Stimulated activated CD4-positive, alpha-beta T cell treated with anti-CD3 and anti-CD28 coated beads, Interleukin-12 subunit alpha, Interleukin-12 subunit beta, amount 100 ng/mL, for 4 hours (primary cell): ENCODE measurements around the gene TTC21A.
"Not testable (repeated sequence)": the region's sequence is repeated elsewhere in the genome, so short reads cannot be mapped to it uniquely, and the experiment has no call there.

Experiments
- DNase-seq: peaks from one replicate; pipeline ENCODE4 v3.0.0-alpha.2; 2020

TTC21A gene, protein sequence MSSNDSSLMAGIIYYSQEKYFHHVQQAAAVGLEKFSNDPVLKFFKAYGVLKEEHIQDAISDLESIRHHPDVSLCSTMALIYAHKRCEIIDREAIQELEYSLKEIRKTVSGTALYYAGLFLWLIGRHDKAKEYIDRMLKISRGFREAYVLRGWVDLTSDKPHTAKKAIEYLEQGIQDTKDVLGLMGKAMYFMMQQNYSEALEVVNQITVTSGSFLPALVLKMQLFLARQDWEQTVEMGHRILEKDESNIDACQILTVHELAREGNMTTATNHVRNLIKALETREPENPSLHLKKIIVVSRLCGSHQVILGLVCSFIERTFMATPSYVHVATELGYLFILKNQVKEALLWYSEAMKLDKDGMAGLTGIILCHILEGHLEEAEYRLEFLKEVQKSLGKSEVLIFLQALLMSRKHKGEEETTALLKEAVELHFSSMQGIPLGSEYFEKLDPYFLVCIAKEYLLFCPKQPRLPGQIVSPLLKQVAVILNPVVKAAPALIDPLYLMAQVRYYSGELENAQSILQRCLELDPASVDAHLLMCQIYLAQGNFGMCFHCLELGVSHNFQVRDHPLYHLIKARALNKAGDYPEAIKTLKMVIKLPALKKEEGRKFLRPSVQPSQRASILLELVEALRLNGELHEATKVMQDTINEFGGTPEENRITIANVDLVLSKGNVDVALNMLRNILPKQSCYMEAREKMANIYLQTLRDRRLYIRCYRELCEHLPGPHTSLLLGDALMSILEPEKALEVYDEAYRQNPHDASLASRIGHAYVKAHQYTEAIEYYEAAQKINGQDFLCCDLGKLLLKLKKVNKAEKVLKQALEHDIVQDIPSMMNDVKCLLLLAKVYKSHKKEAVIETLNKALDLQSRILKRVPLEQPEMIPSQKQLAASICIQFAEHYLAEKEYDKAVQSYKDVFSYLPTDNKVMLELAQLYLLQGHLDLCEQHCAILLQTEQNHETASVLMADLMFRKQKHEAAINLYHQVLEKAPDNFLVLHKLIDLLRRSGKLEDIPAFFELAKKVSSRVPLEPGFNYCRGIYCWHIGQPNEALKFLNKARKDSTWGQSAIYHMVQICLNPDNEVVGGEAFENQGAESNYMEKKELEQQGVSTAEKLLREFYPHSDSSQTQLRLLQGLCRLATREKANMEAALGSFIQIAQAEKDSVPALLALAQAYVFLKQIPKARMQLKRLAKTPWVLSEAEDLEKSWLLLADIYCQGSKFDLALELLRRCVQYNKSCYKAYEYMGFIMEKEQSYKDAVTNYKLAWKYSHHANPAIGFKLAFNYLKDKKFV (N-terminal part only)

DNA sequence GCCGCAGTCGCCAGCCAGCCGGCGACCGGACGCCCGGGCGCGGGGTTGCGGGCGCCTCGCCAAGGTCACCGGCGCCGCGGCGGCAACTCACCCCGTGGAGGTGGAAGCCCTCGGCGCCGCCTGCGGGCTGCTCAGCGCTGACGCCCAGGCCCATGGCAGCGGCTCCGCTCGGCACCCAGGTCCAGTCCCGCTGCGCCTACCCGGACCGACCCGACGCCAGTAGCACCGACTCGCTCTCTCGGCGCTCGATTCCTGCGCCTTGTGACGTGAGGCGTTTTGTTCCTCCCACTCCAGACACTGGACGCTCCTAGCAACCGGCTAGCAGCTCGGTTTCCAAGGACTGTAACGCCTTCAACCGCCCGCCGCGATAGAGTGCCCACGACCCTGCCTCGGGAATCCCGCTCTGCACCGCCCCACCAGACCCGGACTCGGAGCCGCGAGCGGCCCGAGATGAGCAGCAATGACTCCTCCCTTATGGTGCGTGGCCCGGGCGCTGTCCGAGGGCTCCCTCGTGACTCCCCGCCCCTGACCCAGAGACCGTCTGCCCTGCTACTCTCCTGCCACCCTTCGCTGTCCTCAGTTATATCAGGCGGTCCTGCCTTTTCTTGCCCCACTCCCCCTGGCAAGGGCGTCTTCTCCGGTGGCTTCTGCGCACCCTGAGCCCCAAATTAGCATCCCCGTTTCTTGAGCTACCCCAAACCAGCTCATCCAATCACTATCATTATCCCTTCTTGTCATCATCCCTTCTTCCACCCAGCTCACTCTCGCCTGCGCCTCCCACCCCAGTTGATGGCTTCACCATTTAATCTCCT, at the start of gene TTC21A, which contains the start of gene GORASP1:
TTC21A (plus strand) TSS at position 293 of the 812 bp plus-strand sequence; CDS start at position 451, 158 bp downstream.
GORASP1 (minus strand) TSS at position 240 of the 812 bp plus-strand sequence; CDS start at position 154, 86 bp downstream.
- DNase-seq = peak; percentile 61

DNA sequence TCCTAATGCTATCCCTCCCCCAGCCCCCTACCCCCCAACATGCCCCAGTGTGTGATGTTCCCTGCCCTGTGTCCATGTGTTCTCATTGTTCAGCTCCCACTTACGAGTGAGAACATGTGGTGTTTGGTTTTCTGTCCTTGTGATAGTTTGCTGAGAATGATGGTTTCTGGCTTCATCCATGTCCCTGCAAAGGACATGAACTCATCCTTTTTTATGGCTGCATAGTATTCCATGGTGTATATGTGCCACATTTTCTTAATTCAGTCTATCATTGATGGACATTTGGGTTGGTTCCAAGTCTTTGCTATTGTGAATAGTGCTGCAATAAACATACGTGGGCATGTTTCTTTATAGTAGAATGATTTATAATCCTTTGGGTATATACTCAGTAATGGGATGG, 46.3 kb upstream of the TTC21A start:
- DNase-seq = not testable (repeated sequence)

DNA sequence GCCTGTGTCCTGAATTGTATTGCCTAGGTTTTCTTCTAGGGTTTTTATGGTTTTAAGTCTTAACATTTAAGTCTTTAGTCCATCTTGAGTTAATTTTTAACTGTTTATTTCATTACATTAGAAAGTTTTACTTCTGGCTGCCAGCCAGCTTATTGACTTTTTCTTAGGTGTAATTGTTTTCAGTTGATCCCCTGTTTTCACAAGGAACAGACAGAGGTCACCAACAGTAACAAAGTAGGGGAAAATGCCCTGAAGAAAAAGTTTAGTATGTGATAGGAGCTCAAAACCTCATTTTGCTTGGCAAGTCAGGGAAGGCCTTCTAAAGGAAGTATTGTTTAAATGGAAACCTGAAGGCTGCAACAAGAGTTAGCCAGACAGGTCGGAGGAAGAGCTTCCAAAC, 45.3 kb upstream of the TTC21A start:
- no peak for DNase-seq

DNA sequence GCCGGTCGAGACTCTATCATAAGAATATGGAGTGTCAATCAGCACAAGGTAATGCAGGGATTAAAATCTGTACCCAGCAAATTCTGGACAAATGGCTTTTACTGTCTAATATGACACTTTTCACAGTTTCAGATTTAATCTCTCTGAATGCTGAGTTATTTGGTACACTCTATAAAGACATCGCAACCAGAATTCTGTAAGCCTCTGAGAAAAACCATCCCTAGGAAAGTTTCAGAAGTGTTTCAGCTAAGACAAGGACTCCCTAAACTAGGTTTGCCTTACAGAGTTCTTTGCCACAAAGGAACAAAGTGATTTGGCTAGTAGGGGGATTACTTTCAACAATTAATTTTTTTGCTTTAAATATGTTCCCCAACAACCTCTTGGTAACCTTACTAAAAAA, 44.3 kb upstream of the TTC21A start:
- no peak for DNase-seq

DNA sequence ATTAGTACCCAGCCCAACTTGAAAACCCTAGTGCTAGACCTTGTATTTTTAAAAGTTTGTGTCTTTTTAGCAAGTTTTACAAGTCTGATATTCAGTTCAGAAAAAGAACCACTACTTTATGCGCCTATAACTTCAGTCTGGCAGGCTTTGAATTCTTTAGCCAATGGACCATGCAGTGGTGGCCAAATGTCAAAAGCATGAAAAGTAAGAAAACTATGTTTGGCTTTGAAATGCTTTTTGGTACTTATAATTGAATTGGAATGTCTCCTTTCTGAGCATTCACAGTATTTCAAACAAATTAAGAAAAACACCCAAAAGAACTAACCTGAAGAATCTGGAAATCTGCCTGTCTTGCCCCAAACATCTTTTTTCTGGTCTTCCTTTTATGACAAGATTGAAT, 42.8 kb upstream of the TTC21A start:
- DNase-seq = no peak

DNA sequence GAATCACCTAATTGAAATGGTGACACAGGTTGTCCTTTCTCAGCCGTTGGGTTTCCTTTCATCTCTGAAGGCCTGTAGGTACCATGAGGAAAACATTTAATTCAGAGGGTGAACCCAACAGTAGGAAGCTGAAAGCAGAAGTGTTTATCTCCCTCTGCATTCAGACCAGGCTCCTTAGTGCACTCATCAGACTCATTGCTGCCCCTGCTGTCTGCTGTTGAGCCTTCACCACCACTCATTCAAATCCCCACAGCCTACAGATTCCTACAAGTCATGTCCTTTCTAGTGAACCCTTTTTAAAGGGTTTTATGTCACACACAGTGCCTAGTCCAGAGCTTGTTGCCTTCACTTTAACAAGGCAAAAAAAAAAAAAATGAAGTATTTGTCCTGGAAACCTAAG, 42.3 kb upstream of the TTC21A start:
- peak; percentile 7 for DNase-seq

DNA sequence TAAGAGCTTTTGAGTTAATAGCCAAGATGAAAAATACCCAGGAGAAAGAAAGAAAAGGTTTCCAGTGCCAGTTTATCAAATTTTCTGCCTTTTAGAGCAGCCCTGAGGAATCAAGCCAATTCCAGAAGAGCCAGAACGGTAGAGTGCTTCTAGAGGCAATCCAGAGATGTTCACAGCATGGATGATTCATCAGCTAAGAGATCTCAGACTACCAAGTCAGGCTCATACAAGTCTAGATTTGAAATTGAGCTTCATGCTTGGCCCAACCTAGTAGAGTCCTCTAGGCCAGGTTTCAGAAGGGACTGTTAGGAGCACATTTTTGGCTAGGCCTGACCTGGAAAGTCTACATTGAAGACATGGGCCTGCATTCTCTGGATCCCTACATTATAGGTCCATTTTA, 40.2 kb upstream of the TTC21A start:
- no peak for DNase-seq

DNA sequence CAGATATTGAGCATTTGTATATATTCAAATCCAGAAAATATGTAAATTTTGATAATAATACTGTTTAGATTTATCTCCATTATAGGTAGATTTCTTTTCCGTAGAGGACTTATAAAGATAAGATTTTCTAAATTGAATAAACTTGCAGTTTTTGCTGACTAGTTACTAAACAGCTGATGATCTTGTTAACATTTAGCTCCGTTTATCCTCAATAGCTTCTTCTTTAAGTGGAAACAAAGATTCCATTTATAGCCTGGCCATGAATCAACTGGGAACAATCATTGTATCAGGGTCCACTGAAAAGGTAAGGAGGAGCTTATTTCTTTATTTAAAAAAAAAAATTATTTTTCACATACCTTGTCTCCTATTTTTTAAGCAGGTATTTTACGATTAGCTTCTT, 38.9 kb upstream of the TTC21A start:
- no peak for DNase-seq

DNA sequence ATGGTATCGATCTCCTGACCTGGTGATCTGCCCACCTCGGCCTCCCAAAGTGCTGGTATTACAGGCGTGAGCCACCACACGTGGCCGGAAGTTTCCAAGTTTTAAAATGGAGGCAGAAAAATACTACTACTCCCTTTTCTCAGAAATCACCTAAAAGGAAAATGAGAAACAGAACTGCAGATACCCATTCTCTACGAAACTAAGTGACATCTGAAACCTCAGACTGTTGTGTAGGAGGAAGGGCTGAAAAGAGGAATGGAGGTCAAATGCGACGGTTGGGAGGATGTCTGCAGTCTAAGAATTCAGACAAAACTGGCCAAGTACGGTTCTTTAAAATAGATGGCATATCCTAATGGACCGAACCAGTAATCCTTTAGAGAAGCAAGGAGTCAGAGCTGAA, 31.6 kb upstream of the TTC21A start:
- DNase-seq = no peak

DNA sequence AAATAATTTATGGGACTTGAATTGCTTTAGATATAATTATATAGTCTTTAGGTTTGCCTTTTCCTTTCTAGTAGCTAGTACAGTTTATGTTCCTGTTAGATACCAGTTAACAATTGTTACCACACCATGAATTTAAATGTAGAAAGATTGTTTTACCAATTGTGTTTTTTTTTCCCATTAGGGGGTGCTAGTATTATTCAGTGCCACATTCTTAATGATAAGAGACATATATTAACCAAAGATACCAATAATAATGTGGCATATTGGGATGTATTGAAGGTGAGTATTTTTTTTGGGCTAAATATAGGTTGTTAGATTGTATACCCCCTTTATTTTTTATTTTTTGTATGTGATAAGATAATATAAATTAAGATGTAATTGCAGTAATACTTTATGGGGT, 27.9 kb upstream of the TTC21A start:
- no peak for DNase-seq

DNA sequence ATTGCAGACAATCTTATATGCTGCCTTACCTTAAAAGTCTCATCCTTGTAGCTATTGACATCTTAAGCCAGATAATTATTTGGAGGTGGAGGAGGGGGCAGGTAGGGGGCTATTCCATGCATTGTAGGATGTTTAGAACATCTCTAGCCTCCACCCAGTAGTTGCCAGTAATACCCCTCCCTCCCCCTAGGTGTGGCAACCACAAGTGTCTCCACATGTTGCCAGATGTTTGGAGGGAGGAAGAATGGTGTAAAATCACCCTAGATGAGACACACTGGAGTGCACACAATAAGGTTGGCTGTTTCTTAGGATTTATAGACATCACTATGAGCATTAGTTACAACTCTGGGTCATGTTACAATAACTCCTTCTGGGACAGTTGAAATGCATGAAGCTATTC, 27.5 kb upstream of the TTC21A start:
- no peak for DNase-seq

DNA sequence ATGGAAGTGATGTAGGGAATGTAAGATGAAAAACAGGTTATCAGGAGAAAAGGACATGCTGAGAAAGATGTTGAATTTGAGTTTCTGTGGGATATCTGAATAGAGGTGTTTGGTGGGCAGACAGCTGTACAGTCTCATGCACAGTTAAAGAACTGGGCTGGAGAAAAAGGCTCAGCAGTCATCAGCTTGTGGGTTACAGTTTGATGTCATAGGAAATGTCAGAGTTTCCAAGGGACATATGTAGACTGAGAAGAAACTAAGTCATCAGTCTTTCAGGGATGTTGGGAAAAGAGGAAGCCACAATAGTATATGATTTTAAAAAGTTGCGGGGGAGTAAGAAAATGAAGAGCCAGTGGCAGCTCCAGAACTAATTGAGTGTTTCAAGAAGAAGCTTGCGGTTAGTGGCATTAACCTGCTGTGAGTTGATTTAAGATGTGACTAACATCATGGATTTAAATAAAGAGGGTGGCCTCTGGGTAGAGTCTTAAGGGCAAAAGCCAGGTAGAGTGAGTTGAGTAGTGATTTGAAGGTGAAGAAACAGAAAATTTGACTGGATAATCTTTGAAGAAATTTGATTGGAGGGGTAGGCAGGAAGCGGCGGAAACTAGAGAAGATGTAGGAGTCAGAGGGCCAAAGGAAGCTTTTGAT, 24.7 kb upstream of the TTC21A start:
- no peak for DNase-seq

DNA sequence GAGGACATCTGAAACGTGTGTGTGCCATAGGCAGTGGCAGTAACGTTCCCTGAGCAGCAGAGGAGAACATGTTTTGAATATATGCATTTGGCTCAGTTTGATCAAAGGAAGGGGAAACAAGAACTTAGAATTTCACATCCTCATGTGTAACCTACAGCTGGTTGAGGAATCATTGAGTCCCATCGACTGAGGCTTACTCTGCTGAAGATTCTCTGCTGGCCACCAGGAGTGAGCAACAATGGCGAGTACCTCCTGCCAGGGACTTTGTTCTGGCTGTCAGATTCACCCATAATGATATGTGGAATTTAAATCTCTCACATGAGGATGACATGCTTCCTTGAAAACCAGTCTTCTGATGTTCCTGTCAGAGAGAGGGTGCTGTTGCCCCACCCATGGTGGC, 21.3 kb upstream of the TTC21A start:
- DNase-seq = no peak

DNA sequence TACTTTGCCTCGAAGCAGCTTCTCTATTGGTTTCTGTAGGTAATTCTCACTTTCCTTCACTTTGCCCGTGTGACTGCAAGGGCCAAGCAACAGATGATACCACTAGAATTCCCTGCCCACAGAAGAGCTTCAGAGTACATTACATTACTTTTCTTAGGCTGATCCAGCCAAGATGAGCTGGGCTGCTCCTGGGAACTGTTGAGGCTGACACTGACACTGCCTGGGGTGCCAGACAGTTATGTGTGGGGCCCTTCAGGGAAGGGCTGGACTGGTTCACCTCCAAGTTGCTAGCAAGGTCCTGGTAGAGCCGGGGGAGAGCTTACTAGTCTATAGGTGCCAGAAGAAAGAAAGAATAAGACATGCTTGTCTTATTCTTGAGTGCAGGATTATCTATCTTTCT, 19.0 kb upstream of the TTC21A start:
- no peak for DNase-seq

DNA sequence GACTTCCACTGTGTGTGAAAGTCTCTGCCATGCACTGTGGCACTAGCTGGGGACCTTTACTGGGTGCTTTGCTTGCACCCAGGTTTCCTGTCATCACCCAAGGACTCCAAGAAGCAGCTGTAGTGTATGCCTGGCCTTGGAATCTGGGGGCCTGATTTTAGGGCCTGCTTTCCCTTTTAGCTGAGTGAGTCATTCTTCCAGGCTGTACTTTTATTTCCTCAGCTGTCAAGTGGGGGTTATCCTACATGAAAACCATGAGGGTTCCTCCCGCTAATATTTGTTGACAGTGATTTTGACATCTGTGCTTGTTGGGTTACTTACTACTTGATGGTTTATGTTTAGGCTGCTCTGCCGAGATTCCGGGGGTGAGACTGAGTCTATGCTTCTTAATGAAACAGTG, 18.6 kb upstream of the TTC21A start:
- no peak for DNase-seq

DNA sequence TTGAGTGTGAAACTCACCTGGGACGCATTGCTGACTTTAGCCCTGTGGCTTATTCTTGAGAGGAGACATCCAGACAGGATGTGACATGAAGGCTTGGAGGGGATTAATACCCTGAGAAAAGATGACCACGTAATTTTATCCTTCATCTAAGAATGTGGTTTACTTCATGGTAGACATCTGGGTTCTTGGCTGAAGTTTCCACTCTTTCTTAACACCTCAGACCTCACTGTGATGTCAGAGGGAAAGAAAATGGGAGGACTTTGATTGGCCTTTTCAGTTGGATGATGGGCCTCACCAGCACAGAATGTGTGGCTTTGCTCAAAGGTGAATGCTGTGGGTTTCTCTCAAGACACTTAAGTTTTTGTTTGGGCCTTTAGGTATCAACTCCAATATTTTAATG, 16.6 kb upstream of the TTC21A start:
- DNase-seq = no peak

DNA sequence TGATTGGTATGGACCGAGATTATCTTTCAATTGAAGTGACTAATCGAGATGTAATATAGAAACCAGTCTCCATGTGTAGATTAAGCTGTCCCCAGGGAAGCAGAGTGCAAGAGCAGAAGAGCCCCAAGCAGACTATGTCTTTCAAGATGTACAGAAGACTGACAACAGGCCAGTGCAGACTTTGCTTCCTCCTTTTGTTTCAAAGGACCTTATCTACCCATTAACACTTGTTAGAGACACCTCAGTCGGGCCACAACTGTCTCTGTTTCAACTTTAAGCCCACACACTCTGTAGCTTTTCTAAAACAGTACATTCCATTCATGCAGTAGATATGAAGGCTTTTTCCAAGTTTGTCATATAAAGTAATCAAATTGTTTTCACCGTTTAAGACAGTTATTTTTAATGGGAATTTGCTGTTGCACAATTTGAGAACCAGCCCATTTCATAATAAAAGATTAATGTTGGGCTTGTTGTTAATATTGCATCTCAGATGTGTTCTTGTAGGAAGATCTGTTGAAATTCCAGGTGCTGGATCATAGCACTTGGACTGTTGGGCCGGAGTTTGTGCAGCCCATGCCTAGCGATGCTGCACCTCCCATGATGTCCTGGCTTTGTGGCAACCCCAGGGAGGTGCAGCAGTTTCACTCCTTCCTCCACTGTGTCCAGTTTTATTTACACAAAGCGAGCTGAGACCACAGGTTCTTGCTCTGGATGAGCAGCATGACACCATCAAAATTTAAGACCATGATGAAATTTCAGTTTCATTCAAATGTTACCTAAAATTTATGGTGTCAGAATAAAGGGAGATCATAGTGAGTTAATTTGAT, 12.4 kb upstream of the TTC21A start:
- DNase-seq = no peak

DNA sequence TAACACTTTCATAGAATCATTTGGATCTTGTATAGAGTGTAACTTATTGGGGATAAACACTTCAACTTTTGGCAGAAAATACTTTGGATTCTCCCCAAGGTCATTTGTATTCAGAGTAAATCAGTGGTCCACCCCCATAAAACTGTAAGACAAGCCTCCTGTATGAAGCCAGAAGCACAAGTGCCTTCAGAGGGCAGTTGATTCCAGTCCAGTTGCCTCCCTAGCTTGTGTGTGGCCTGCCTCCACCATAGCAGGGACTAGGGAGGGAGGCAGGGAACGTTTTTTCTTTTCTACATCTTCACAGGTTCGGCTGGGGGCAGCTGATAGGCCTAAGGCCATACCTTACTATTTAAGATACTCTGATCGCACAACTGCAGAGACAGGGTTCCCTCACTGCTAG, 11.7 kb upstream of the TTC21A start:
- DNase-seq = no peak

DNA sequence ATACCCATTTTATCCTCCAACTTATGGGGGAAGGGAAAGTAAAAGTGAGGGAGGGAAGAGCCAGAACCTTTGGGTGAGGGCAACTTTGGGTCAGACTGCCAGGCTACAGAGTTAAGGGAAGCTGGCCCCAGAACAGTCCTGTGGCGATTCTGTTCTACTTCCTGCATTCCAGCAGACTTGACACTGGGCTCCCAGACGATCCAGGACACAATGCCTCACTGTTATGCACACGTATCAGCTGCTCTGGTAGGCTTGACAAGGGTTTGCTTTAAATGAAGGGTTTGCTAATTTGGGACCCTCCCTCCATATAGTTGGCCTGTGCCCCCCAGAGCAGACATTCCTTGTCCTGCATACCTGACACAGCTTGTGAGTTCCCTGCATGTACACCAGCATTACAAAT, 10.7 kb upstream of the TTC21A start:
- DNase-seq = no peak

DNA sequence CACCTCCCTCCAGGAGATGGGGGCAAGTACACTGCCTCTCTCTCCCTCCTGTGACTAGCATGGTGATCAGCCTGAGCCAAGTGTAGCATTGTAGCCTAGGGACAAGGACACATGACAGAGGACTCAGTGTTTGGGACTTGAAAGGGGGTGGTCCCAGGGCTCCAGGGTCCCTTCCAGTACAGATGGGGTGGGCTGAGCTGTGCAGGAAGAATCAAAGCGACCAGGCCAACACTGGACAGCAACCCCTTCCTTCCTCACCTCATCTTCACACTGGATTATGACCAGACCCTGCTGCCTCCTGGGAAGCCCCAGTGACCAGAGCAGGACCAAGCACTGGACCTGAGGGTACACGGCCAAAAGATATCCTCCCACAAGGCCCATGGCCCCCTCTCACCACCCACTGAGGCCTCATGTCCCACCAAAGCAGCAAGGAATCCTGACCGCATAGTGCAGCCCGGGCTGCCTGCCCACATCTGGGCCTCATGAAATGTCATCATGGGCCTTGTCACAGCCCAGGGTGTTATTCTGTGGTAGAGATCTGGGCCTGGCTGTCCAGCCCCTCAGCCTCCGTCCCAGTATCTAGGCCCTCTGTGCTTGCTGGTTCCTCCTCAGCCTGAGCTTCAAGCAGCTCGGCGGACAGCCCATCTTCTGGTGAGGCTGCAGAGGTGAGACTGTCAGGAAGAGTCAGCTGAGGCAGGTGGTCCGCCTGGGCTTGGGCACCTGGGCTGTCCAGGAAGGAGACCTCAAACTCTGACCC, 9.6 kb upstream of the TTC21A start:
- DNase-seq = no peak
